K562 treated with DMSO at 1 percent for 24 hours (cell line): Measurements from ENCODE around the gene DIPK1B. TPM values are rescaled to one million over a fixed set of nuclear protein-coding genes. Genes with fewer than 3 reads are reported as not detected.

ENCODE experiments used
- total RNA-seq: library from RNA; unstranded; fragments of 300-600 nt; gene quantifications from 2 replicates; pipeline ENCODE4 v1.2.3, GENCODE V29; 2022; ENCODE audit warnings: low read depth; ENCODE audit not compliant: insufficient read depth

DIPK1B gene
- total RNA-seq, result 17.6 and 20.5 TPM in 2 replicates

DNA sequence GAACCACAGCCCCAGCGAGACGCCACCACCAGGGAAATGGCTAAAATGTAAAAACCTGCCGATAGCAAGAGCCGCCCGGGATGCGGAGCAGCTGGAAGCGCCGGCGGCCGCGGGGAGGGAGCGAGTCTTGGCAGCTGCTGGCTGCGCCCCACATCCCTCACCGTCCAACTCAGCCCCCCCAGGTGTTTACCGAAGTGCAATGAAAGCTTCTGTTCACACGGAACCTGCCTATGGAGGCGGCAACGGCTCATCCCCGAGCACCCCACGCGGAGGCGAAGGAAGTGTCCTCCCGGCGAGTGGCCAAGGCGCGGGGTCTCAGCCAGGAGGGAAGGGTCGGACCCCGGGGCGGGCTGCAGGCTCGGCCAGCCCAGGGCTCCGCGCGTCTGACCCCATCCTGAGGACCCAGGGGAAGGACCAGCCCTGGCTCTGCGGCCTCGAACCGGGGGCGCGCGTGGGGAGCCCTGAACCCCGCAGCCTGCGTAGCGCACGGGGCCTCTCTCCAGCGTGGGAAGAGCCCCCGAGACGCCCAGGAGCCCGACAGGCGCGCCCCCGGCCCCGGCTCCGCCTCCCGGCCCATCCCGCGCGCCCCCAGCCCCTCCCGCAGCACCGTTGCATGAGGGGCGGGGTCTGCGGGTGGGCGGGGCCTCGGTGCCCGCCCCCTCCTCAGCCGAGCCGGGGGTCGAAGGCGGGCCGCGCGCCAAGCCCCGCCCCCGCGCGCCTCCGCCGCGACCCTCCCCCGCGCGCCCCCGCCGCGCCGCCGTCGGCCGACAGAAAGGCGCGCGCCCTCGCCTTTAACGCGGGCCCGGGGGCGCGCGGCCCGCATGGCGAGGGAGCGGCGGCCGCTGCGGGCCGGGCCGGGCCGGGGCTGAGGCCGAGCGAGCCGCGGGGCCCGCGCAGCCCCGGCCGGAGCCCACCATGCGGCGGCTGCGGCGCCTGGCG lies at the start of gene DIPK1B:
Gene DIPK1B, plus strand, starts transcription at position 822 of the 939 bp plus-strand sequence. Its CDS starts 94 bp downstream, at position 916.

GRCh38 chr9:136662656-136663581 lies 49.5 kb upstream of the DIPK1B start, which contains the start of gene EGFL7:
Gene EGFL7 (plus strand): TSS chr9:136662916. CDS start chr9:136668283, 5,367 bp downstream.

GRCh38 chr9:136686794-136687711 lies 25.3 kb upstream of the DIPK1B start, which contains the start of gene AGPAT2:
Gene AGPAT2 (minus strand): TSS chr9:136687457. CDS start chr9:136687357, 100 bp downstream.

DNA sequence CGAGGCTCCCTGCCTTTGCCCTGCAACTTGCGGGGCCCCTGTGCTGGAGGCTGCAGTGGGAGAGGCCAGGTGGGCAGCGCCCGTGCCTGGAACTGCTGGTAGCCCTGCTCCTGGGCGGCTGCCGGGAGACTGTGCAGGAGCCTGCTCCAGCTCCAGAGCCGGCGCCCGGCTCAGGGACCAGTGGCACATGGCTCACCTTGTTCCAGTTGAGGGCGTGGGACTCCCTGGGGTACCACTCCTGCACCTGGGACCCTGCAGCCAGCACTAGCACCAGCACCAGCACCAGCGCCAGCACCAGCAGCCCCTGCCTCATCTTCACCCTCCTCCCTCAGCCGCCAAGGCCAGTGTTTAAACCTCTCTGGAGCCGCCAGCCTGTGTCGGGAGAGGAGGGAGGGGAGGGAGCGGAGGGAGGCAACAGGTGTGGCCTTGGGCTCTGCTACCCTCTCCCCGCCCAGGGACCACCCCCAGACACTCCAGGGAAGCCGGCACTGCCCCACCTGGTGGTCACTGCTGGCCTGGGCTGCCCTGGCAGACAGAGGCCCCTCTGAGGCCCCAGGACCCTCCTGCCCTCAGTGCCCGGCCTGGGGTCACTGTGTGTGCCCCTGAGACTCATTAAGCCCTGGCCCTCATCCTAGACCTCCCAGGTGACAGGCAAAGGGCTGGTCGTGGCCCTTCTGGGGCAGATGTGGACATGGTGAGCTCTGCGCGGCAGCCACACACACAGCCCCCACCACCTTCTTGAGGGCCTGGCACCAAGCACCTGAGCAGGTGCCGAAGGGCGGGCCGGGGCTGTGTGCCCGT lies 30.4 kb downstream of the DIPK1B start, which contains the start of gene LCN10:
Gene LCN10, minus strand, starts transcription at position 350 of the 801 bp plus-strand sequence. Its CDS starts 37 bp downstream, at position 313.

DNA sequence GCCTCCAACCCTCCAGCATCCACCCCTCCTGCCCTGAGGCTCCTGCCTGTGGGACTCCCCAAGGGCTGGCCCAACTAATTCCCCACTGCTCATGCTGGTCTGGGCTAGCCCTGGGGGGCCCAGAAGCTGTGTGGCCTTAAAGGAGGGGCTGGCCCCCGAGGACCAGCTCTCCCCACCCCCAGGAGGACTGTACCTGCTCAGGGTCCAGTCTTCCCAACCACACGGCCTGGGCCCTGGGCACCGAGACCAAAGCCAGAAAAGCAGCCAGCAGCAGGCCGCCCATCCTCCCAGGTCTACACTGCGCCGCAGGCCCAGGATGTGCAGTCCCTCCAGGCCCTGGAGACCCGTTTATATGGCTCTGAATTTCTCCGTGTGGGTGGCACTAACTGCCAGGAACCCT lies 35.8 kb downstream of the DIPK1B start, which contains the start of gene LCN6:
Gene LCN6, minus strand, starts transcription at position 325 of the 400 bp plus-strand sequence. Its CDS starts 42 bp downstream, at position 283.

DNA sequence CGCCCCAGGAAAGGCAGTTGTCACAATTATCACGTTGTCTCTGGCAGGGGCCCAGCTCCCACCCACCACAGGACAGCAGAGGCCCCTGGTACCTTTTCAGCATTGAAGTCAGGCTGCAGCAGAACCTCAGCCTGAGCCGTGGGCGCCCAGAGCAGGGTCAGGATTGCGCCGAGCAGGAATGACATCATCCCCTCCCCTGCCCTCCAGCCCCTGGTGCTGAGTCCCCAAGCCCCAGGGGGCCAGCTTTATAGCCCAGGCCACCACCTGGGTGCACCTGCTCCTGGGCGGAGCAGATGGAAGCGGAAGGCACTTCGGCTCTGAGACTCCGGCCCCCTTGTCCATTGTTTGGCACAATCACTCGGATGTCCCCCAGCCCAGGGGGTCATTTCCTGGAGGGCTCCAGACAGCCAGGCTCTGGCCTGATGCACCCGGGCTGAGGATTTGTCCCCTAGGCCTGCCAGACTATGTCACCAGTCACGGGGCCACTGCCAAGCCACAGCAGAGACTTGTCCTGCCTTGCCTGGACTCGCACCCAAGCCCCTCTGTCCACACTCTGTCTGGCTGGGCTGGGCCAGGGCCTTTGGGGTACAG lies 52.0 kb downstream of the DIPK1B start, which contains the start of gene LCN15:
Gene LCN15, minus strand, starts transcription at position 218 of the 591 bp plus-strand sequence. Its CDS starts 30 bp downstream, at position 188.

Other genes starting within 250 kb of the DIPK1B start
- gene SEC16A, start 229.5 kb upstream of the DIPK1B start, total RNA-seq, result 54.0 and 55.0 TPM in 2 replicates
- gene NOTCH1, start 166.5 kb upstream of the DIPK1B start, total RNA-seq, result 21.4 and 22.9 TPM in 2 replicates
- gene EGFL7, start 49.7 kb upstream of the DIPK1B start, total RNA-seq, result 127 and 159 TPM in 2 replicates
- 78.2 and 86.1 TPM in 2 replicates for gene AGPAT2, start 25.1 kb upstream of the DIPK1B start, total RNA-seq
- gene LCN10, start 30.4 kb downstream of the DIPK1B start, total RNA-seq, result 0.50 TPM in 1 of 2 replicates, not detected in the other
- gene LCN6, start 36.0 kb downstream of the DIPK1B start, total RNA-seq, result not detected in 2 replicates
- gene LCN8, start 45.7 kb downstream of the DIPK1B start, total RNA-seq, result not detected in 2 replicates
- gene LCN15, start 51.9 kb downstream of the DIPK1B start, total RNA-seq, result not detected in 2 replicates
- gene TMEM141, start 78.8 kb downstream of the DIPK1B start, total RNA-seq, result 80.0 and 85.0 TPM in 2 replicates
- gene CCDC183, start 83.8 kb downstream of the DIPK1B start, total RNA-seq, result 1.8 and 3.5 TPM in 2 replicates
- gene RABL6, start 95.4 kb downstream of the DIPK1B start, total RNA-seq, result 160 and 181 TPM in 2 replicates
- 12.3 and 15.9 TPM in 2 replicates for gene AJM1, start 129.9 kb downstream of the DIPK1B start, total RNA-seq
- gene PHPT1, start 136.8 kb downstream of the DIPK1B start, total RNA-seq, result 163 and 193 TPM in 2 replicates
- 1.9 and 3.1 TPM in 2 replicates for gene MAMDC4, start 139.8 kb downstream of the DIPK1B start, total RNA-seq
- 668 and 686 TPM in 2 replicates for gene EDF1, start 153.7 kb downstream of the DIPK1B start, total RNA-seq
- 32.9 and 35.8 TPM in 2 replicates for gene TRAF2, start 173.9 kb downstream of the DIPK1B start, total RNA-seq
- 150 and 189 TPM in 2 replicates for gene FBXW5, start 232.2 kb downstream of the DIPK1B start, total RNA-seq
- 1.1 TPM in 1 of 2 replicates, not detected in the other for gene C8G, start 232.7 kb downstream of the DIPK1B start, total RNA-seq
- gene LCN12, start 239.7 kb downstream of the DIPK1B start, total RNA-seq, result not detected in 2 replicates